Measurements from ENCODE around the gene GPRIN2.
"Not testable (repeated sequence)": the region's sequence is repeated elsewhere in the genome, so short reads cannot be mapped to it uniquely, and the experiment has no call there.

Gene GPRIN2

GRCh38 chr10:46556515-46557318, at the start of gene GPRIN2:
GPRIN2 (minus strand) TSS chr10:46556658; CDS start chr10:46550736, 5,922 bp downstream.
- DNase-seq, result no peak

- DNase-seq, result not testable (repeated sequence)
These were observed 44.1 kb upstream of the GPRIN2 start for GRCh38 chr10:46600516-46600915.

GRCh38 chr10:46597616-46598246, 41.3 kb upstream of the GPRIN2 start:
- not testable (repeated sequence) for DNase-seq

GRCh38 chr10:46596570-46596969, 40.1 kb upstream of the GPRIN2 start:
- not testable (repeated sequence) for DNase-seq

- DNase-seq, result not testable (repeated sequence)
These were observed 38.1 kb upstream of the GPRIN2 start for GRCh38 chr10:46594453-46595063.

GRCh38 chr10:46593307-46593706, 36.8 kb upstream of the GPRIN2 start:
- not testable (repeated sequence) for DNase-seq

GRCh38 chr10:46591053-46591452, 34.6 kb upstream of the GPRIN2 start:
- DNase-seq, result not testable (repeated sequence)

- not testable (repeated sequence) for DNase-seq
These were observed 33.1 kb upstream of the GPRIN2 start for GRCh38 chr10:46589589-46589988.

- not testable (repeated sequence) for DNase-seq
These were observed 31.8 kb upstream of the GPRIN2 start for GRCh38 chr10:46588221-46588620.

- not testable (repeated sequence) for DNase-seq
These were observed 31.1 kb upstream of the GPRIN2 start for GRCh38 chr10:46587546-46587945.

GRCh38 chr10:46585246-46585645, 28.8 kb upstream of the GPRIN2 start:
- not testable (repeated sequence) for DNase-seq

- not testable (repeated sequence) for DNase-seq
These were observed 27.7 kb upstream of the GPRIN2 start for GRCh38 chr10:46584196-46584595.

GRCh38 chr10:46582568-46582967, 26.1 kb upstream of the GPRIN2 start:
- DNase-seq, result not testable (repeated sequence)

- DNase-seq, result not testable (repeated sequence)
These were observed 25.5 kb upstream of the GPRIN2 start for GRCh38 chr10:46581997-46582396.

GRCh38 chr10:46579378-46579777, 22.9 kb upstream of the GPRIN2 start:
- DNase-seq, result not testable (repeated sequence)

- not testable (repeated sequence) for DNase-seq
These were observed 22.2 kb upstream of the GPRIN2 start, which contains the start of gene SYT15 for GRCh38 chr10:46578474-46579178. SYT15 (plus strand) TSS chr10:46579128; CDS start chr10:46579169, 41 bp downstream.

- not testable (repeated sequence) for DNase-seq
These were observed 21.4 kb upstream of the GPRIN2 start for GRCh38 chr10:46577624-46578473.

- not testable (repeated sequence) for DNase-seq
These were observed 17.4 kb upstream of the GPRIN2 start for GRCh38 chr10:46573884-46574283.

- DNase-seq, result not testable (repeated sequence)
These were observed 16.9 kb upstream of the GPRIN2 start for GRCh38 chr10:46573314-46573713.

- DNase-seq, result not testable (repeated sequence)
These were observed 16.3 kb upstream of the GPRIN2 start for GRCh38 chr10:46572765-46573164.

GRCh38 chr10:46570655-46571054, 14.2 kb upstream of the GPRIN2 start:
- DNase-seq, result not testable (repeated sequence)

- DNase-seq, result not testable (repeated sequence)
These were observed 10.7 kb upstream of the GPRIN2 start for GRCh38 chr10:46567151-46567550.

Measured in NCI-H1436 treated with DMSO at 0.1 percent for 48 hours (cell line).